ENCODE data around the gene TMEM207. TPM values are rescaled to one million over a fixed set of nuclear protein-coding genes. Genes with fewer than 3 reads are reported as not detected.

Gene TMEM207
- polyA plus RNA-seq, 2 donors = not detected

DNA sequence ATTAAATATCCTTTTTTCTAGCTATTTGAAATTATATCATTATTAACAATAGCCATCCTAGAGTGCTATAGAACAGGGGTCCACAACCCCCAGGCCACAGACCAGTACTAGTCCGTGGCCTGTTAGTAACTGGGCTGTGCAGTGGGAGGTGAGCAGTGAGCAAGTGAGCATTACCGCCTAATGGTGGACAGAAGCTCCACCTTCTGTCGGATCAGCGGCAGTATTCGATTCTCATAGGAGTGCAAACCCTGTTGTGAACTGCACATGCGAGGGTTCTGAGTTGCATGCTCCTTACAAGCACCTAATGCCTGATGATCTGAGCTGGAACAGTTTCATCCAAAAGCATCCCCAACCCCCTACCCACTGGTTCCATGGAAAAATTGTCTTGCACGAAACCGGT lies 50.0 kb downstream of the TMEM207 start:
- Histone ChIP-seq H3K27me3 (ENCODE audit: control insufficient read depth in 1 of 2, insufficient read depth in 2 of 2, low read length in 2 of 2) (no peaks in the 10 kb centered on the region), H3K27ac (ENCODE audit: low read depth in 2 of 2, low read length in 1 of 2) (no peak overlapping the region), H3K36me3 (ENCODE audit: control insufficient read depth in 2 of 2, insufficient read depth in 2 of 2, low read length in 1 of 2) (no peaks in the 10 kb centered on the region), H3K4me3 (ENCODE audit: low read depth in 1 of 2, low read length in 2 of 2) (no peak overlapping the region), H3K9me3 (ENCODE audit: control insufficient read depth in 2 of 2, insufficient read depth in 1 of 2, low read depth in 1 of 2, low read length in 1 of 2) (no peaks in the 10 kb centered on the region), H3K4me1 (ENCODE audit: control insufficient read depth in 2 of 2, insufficient read depth in 2 of 2, low read length in 1 of 2) (no peaks in the 10 kb centered on the region)
- WGBS, 2 donors = 94% methylated on average over 8 of the region's 8 CpGs

DNA sequence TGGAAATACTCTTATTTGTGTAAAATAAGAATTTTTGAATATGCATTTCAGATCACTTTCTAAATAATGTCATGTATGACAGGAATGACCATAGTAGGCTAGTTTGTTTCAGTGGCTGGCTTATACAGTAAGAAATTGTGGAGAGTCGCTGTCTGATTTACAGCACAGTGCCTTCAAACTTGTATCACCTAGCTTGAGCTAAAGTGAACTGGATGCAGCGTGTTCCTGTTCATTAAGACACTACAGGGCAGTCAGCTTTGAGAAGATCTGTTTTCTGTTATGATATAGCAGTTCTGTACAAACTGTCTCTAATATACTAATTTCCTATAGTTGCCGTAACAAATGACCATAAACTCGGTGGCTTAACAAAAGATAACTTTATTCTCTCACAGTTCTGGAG lies 51.8 kb downstream of the TMEM207 start:
- H3K27ac ChIP-seq (ENCODE audit: low read depth in 2 of 2, low read length in 1 of 2) = no peak overlapping the region
- 74 to 81% methylated on average over 4 of the region's 4 CpGs for WGBS, 2 donors
- H3K27me3 ChIP-seq (ENCODE audit: control insufficient read depth in 1 of 2, insufficient read depth in 2 of 2, low read length in 2 of 2) = no peaks in the 10 kb centered on the region
- H3K36me3 ChIP-seq (ENCODE audit: control insufficient read depth in 2 of 2, insufficient read depth in 2 of 2, low read length in 1 of 2) = no peaks in the 10 kb centered on the region
- no peak overlapping the region for H3K4me3 ChIP-seq (ENCODE audit: low read depth in 1 of 2, low read length in 2 of 2)
- H3K4me1 ChIP-seq (ENCODE audit: control insufficient read depth in 2 of 2, insufficient read depth in 2 of 2, low read length in 1 of 2) = no peaks in the 10 kb centered on the region
- no peaks in the 10 kb centered on the region for H3K9me3 ChIP-seq (ENCODE audit: control insufficient read depth in 2 of 2, insufficient read depth in 1 of 2, low read depth in 1 of 2, low read length in 1 of 2)

DNA sequence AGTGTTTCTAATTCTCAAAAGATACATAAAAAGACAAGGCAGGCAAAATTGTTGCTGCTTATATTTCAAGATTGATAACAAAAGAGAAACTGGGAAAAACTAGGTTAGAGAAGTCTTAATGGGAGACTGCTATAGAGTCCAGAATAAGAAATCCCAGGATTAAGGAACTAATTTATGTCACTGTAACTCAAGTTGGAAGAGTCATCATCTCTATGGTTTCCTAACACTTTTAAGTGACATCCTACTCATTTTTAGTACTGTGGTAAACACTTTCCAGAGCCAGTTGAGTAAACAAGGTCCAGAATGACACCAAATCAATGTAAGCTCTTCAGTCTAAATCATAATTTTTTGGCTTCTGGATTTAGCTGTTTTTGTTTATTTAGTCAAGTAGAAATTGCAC lies 53.7 kb downstream of the TMEM207 start:
- no peaks in the 10 kb centered on the region for H3K9me3 ChIP-seq (ENCODE audit: control insufficient read depth in 2 of 2, insufficient read depth in 1 of 2, low read depth in 1 of 2, low read length in 1 of 2)
- no peaks in the 10 kb centered on the region for H3K27me3 ChIP-seq (ENCODE audit: control insufficient read depth in 1 of 2, insufficient read depth in 2 of 2, low read length in 2 of 2)
- H3K36me3 ChIP-seq (ENCODE audit: control insufficient read depth in 2 of 2, insufficient read depth in 2 of 2, low read length in 1 of 2) = no peaks in the 10 kb centered on the region
- no peak overlapping the region for H3K4me3 ChIP-seq (ENCODE audit: low read depth in 1 of 2, low read length in 2 of 2)
- no peak overlapping the region for H3K27ac ChIP-seq (ENCODE audit: low read depth in 2 of 2, low read length in 1 of 2)
- H3K4me1 ChIP-seq (ENCODE audit: control insufficient read depth in 2 of 2, insufficient read depth in 2 of 2, low read length in 1 of 2) = no peaks in the 10 kb centered on the region

DNA sequence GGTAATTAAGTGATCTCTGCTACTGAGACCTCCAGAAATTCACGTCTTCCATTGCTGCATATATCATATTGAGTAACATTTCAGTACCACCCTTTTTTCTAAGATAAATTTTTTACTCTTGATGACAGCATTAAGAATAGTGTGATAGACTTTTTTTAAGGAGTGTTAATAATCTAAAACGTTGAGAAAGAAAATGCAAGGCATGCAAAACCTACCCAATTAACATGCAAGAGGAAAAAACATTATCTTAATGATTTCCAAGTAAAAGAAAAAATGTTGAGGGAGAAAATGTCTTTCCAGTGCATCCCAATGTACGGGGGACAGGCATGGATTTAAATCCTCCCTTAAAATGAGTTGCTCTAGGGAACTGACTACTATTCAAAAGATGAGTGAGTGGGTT lies 61.0 kb downstream of the TMEM207 start:
- no peaks in the 10 kb centered on the region for H3K9me3 ChIP-seq (ENCODE audit: control insufficient read depth in 2 of 2, insufficient read depth in 1 of 2, low read depth in 1 of 2, low read length in 1 of 2)
- WGBS, 2 donors = 62 to 74% methylated on average over 3 of the region's 3 CpGs
- H3K36me3 ChIP-seq (ENCODE audit: control insufficient read depth in 2 of 2, insufficient read depth in 2 of 2, low read length in 1 of 2) = no peaks in the 10 kb centered on the region
- H3K27me3 ChIP-seq (ENCODE audit: control insufficient read depth in 1 of 2, insufficient read depth in 2 of 2, low read length in 2 of 2) = no peaks in the 10 kb centered on the region
- H3K4me3 ChIP-seq (ENCODE audit: low read depth in 1 of 2, low read length in 2 of 2) = no peak overlapping the region
- no peaks in the 10 kb centered on the region for H3K4me1 ChIP-seq (ENCODE audit: control insufficient read depth in 2 of 2, insufficient read depth in 2 of 2, low read length in 1 of 2)
- H3K27ac ChIP-seq (ENCODE audit: low read depth in 2 of 2, low read length in 1 of 2) = no peak overlapping the region

DNA sequence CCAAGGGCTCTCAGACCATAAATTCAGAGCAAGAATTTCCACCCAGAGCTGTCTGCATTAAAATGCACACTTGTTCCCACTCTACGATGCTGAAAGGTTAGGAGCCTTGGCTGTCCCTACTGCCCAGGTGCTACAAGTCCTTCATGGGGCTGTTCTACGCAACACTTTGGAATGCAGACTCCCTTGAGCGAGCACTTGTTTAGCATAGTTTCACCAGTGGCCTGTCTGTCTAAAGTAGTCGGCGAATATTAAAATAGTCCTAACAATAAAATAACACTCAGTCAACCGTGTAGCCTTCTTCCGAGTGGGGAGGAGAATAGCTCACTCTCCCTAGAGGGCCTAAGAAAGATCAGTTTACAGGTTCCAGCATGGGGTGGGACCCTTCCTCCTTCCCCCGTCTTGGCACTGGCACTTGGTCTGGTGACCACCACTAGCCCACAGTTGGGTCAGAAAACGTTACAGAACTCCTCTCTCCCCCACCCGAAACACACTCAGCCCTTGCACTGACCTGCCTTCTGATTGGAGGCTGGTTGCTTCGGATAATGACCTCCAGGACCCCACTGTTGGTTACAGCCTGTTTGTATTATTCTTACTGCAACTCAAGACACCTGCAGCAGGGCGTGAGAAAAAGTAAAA lies 62.0 kb downstream of the TMEM207 start, which contains the start of gene CLDN16:
CLDN16 (plus strand) TSS at position 586 of the 636 bp plus-strand sequence. CDS start 167 bp downstream, outside the sequence.
- WGBS, 2 donors = 84 to 89% methylated on average over 12 of the region's 12 CpGs
- no peaks in the 10 kb centered on the region for H3K27me3 ChIP-seq (ENCODE audit: control insufficient read depth in 1 of 2, insufficient read depth in 2 of 2, low read length in 2 of 2)
- H3K4me1 ChIP-seq (ENCODE audit: control insufficient read depth in 2 of 2, insufficient read depth in 2 of 2, low read length in 1 of 2) = no peaks in the 10 kb centered on the region
- no peak within 1 kb of the TSS for H3K4me3 ChIP-seq (ENCODE audit: low read depth in 1 of 2, low read length in 2 of 2)
- H3K9me3 ChIP-seq (ENCODE audit: control insufficient read depth in 2 of 2, insufficient read depth in 1 of 2, low read depth in 1 of 2, low read length in 1 of 2) = no peaks in the 10 kb centered on the region
- no peak within 1 kb of the TSS for H3K27ac ChIP-seq (ENCODE audit: low read depth in 2 of 2, low read length in 1 of 2)
- H3K36me3 ChIP-seq (ENCODE audit: control insufficient read depth in 2 of 2, insufficient read depth in 2 of 2, low read length in 1 of 2) = no peaks in the 10 kb centered on the region

DNA sequence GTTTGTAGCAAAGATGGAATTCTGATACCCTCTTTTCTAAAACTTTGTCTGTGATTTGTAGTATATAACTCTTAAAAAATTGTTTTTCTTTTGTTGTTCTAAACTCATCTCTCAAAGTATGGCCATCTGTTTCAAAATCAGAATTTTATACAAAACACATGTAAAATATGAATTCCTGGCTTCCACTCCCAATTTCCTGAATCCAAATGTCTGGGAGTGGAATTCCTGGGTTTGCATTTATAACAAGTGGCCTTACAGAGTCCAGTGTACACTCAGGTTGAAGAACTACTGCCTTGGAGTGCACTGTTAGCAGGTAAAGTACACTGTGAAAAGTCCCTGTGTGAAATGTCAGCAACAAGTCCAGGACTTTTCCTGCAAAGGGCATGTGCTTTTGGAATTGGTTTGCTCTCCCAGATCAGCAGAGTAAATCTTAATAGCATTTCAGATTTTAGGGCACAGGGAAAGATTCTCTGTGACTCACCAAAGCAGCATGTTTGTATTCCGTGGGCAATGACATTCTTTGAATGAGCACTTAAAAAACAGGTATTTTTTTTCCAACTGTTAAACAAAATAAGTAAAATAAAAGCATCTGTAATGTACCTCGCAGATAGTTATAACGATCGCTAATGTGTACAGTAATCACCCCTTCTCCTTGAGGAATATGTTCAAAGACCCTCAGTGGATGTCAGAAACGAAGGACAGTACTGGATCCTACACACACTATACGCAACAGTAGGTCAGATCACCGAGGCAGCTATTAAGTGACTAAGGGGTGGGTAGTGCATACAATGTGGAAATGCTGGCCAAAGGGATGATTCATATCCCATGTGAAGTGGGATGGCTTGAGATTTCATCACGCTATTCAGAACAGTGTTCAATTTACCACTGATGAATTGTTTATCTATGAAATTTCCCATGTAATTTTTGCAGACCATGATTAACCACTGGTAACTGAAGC lies 63.7 kb downstream of the TMEM207 start:
- H3K27me3 ChIP-seq (ENCODE audit: control insufficient read depth in 1 of 2, insufficient read depth in 2 of 2, low read length in 2 of 2) = no peaks in the 10 kb centered on the region
- no peaks in the 10 kb centered on the region for H3K9me3 ChIP-seq (ENCODE audit: control insufficient read depth in 2 of 2, insufficient read depth in 1 of 2, low read depth in 1 of 2, low read length in 1 of 2)
- no peak overlapping the region for H3K27ac ChIP-seq (ENCODE audit: low read depth in 2 of 2, low read length in 1 of 2)
- H3K4me3 ChIP-seq (ENCODE audit: low read depth in 1 of 2, low read length in 2 of 2) = no peak overlapping the region
- H3K36me3 ChIP-seq (ENCODE audit: control insufficient read depth in 2 of 2, insufficient read depth in 2 of 2, low read length in 1 of 2) = no peaks in the 10 kb centered on the region
- WGBS, 2 donors = 55% methylated on average over 8 of the region's 8 CpGs
- no peaks in the 10 kb centered on the region for H3K4me1 ChIP-seq (ENCODE audit: control insufficient read depth in 2 of 2, insufficient read depth in 2 of 2, low read length in 1 of 2)

DNA sequence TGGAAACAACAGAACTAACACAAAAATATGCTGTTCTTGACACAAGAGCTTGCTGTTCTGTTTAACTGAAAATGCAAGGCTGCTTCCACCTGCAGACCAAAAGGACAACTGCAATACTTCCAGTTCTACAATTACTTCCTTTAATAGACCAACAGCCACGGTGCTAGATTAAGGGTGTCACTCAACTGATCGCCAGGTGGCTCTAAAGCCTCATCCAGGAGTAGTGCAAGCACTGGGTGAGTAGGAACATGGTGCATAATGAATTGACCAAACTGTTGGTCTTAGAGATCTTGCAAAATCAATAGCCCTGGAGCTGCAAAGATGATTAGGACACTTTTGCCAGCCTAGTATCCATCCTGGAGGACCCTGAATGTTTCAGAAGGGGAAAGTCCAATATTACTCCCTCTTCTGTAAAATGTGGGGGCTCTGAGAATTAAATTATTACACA lies 65.4 kb downstream of the TMEM207 start:
- Histone ChIP-seq H3K9me3 (ENCODE audit: control insufficient read depth in 2 of 2, insufficient read depth in 1 of 2, low read depth in 1 of 2, low read length in 1 of 2) (no peaks in the 10 kb centered on the region), H3K36me3 (ENCODE audit: control insufficient read depth in 2 of 2, insufficient read depth in 2 of 2, low read length in 1 of 2) (no peaks in the 10 kb centered on the region), H3K4me3 (ENCODE audit: low read depth in 1 of 2, low read length in 2 of 2) (no peak overlapping the region), H3K4me1 (ENCODE audit: control insufficient read depth in 2 of 2, insufficient read depth in 2 of 2, low read length in 1 of 2) (no peaks in the 10 kb centered on the region), H3K27ac (ENCODE audit: low read depth in 2 of 2, low read length in 1 of 2) (no peak overlapping the region), H3K27me3 (ENCODE audit: control insufficient read depth in 1 of 2, insufficient read depth in 2 of 2, low read length in 2 of 2) (no peaks in the 10 kb centered on the region)
- WGBS, 2 donors = 17 to 20% methylated on average over 2 of the region's 2 CpGs

DNA sequence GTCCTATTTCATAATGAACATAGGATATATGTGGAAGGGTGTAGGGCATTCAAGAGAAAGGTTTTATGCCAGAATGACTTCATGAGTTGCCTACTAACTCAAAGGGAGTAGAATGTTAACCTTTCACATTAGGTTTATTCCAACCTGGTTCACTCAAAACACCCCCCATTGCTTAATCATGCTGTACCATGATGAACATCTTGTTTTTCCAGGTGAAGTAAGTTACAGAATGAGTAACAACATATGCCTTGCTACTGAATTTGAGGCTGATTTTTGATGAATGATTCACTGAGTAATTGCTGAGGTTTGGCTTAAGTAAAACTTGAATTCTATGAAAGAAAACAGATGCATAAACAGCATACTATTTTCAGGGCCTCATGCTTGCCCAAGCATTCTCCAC lies 67.6 kb downstream of the TMEM207 start:
- Histone ChIP-seq H3K27me3 (ENCODE audit: control insufficient read depth in 1 of 2, insufficient read depth in 2 of 2, low read length in 2 of 2) (no peaks in the 10 kb centered on the region), H3K4me1 (ENCODE audit: control insufficient read depth in 2 of 2, insufficient read depth in 2 of 2, low read length in 1 of 2) (no peaks in the 10 kb centered on the region), H3K4me3 (ENCODE audit: low read depth in 1 of 2, low read length in 2 of 2) (no peak overlapping the region), H3K9me3 (ENCODE audit: control insufficient read depth in 2 of 2, insufficient read depth in 1 of 2, low read depth in 1 of 2, low read length in 1 of 2) (no peaks in the 10 kb centered on the region), H3K27ac (ENCODE audit: low read depth in 2 of 2, low read length in 1 of 2) (no peak overlapping the region), H3K36me3 (ENCODE audit: control insufficient read depth in 2 of 2, insufficient read depth in 2 of 2, low read length in 1 of 2) (no peaks in the 10 kb centered on the region)

DNA sequence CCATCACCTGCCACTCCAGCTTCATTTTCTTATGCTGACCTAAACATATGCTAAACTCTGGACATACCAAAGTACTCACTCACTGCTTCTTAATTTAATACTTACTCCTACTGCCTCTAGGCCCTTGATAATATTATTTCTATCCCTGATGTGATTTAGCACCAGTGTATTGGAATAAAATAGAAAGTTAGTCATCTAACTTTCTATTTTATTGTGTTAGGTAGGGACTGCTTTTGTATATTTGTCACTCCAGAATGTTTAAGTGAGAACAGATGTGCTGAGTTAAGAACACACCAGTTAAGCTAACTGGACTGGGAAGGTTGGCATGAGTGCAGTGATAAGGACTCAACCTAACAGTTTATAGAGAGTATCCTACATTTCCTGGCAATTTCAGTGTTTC lies 68.3 kb downstream of the TMEM207 start:
- Histone ChIP-seq H3K4me1 (ENCODE audit: control insufficient read depth in 2 of 2, insufficient read depth in 2 of 2, low read length in 1 of 2) (no peaks in the 10 kb centered on the region), H3K27me3 (ENCODE audit: control insufficient read depth in 1 of 2, insufficient read depth in 2 of 2, low read length in 2 of 2) (no peaks in the 10 kb centered on the region), H3K4me3 (ENCODE audit: low read depth in 1 of 2, low read length in 2 of 2) (no peak overlapping the region), H3K36me3 (ENCODE audit: control insufficient read depth in 2 of 2, insufficient read depth in 2 of 2, low read length in 1 of 2) (no peaks in the 10 kb centered on the region), H3K27ac (ENCODE audit: low read depth in 2 of 2, low read length in 1 of 2) (no peak overlapping the region), H3K9me3 (ENCODE audit: control insufficient read depth in 2 of 2, insufficient read depth in 1 of 2, low read depth in 1 of 2, low read length in 1 of 2) (no peaks in the 10 kb centered on the region)

DNA sequence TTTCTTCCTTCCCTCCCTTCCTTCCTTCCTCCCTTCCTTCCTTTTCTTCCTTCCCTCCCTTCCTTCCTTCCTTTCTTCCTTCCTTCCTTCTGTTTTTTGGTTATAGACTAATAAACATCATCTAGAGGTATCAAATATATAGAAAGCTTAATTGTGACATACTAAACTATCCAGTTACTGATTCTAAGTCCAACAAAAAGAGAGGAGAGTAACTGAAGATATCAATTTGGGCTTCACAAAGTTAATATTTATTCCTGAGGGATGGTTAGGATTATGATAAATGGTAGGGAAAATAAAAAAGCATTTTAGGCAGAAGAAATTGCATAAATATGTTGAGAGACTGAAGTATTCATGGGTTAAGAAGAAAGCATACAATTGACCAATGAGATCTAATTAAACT lies 69.5 kb downstream of the TMEM207 start:
- H3K36me3 ChIP-seq (ENCODE audit: control insufficient read depth in 2 of 2, insufficient read depth in 2 of 2, low read length in 1 of 2) = no peaks in the 10 kb centered on the region
- H3K27ac ChIP-seq (ENCODE audit: low read depth in 2 of 2, low read length in 1 of 2) = no peak overlapping the region
- no peaks in the 10 kb centered on the region for H3K27me3 ChIP-seq (ENCODE audit: control insufficient read depth in 1 of 2, insufficient read depth in 2 of 2, low read length in 2 of 2)
- H3K4me3 ChIP-seq (ENCODE audit: low read depth in 1 of 2, low read length in 2 of 2) = no peak overlapping the region
- no peaks in the 10 kb centered on the region for H3K9me3 ChIP-seq (ENCODE audit: control insufficient read depth in 2 of 2, insufficient read depth in 1 of 2, low read depth in 1 of 2, low read length in 1 of 2)
- H3K4me1 ChIP-seq (ENCODE audit: control insufficient read depth in 2 of 2, insufficient read depth in 2 of 2, low read length in 1 of 2) = no peaks in the 10 kb centered on the region

Data from esophagus (tissue), 2 donors.